ENCODE data around the gene FRMPD4.
"Not testable (repeated sequence)": the region's sequence is repeated elsewhere in the genome, so short reads cannot be mapped to it uniquely, and the experiment has no call there.

FRMPD4 gene

GRCh38 chrX:12138361-12139313, at the start of gene FRMPD4:
FRMPD4 (plus strand) TSS chrX:12138473; CDS start chrX:12138972, 499 bp downstream.
- DNase-seq, result no peak

GRCh38 chrX:12089740-12090139, 48.5 kb upstream of the FRMPD4 start:
- DNase-seq, result no peak

- DNase-seq, result no peak
Observed at GRCh38 chrX:12113321-12113720, 25.0 kb upstream of the FRMPD4 start.

GRCh38 chrX:12115377-12115776, 22.9 kb upstream of the FRMPD4 start:
- DNase-seq, result no peak

- DNase-seq, result no peak
Observed at GRCh38 chrX:12118134-12118533, 20.1 kb upstream of the FRMPD4 start.

- no peak for DNase-seq
Observed at GRCh38 chrX:12128017-12128416, 10.3 kb upstream of the FRMPD4 start.

- DNase-seq, result no peak
Observed at GRCh38 chrX:12137951-12138360, 317 bp upstream of the FRMPD4 start.

- no peak for DNase-seq
Observed at GRCh38 chrX:12139934-12140611, 1.8 kb downstream of the FRMPD4 start.

- DNase-seq, result no peak
Observed at GRCh38 chrX:12141511-12141910, 3.2 kb downstream of the FRMPD4 start.

- no peak for DNase-seq
Observed at GRCh38 chrX:12142661-12143060, 4.4 kb downstream of the FRMPD4 start.

- no peak for DNase-seq
Observed at GRCh38 chrX:12145402-12145801, 7.1 kb downstream of the FRMPD4 start.

- DNase-seq, result no peak
Observed at GRCh38 chrX:12149670-12150407, 11.6 kb downstream of the FRMPD4 start.

- DNase-seq, result no peak
Observed at GRCh38 chrX:12153317-12153716, 15.0 kb downstream of the FRMPD4 start.

- no peak for DNase-seq
Observed at GRCh38 chrX:12153741-12154140, 15.5 kb downstream of the FRMPD4 start.

- no peak for DNase-seq
Observed at GRCh38 chrX:12159799-12160198, 21.5 kb downstream of the FRMPD4 start.

- DNase-seq, result no peak
Observed at GRCh38 chrX:12162420-12162819, 24.1 kb downstream of the FRMPD4 start.

GRCh38 chrX:12164180-12164579, 25.9 kb downstream of the FRMPD4 start:
- not testable (repeated sequence) for DNase-seq

- no peak for DNase-seq
Observed at GRCh38 chrX:12170755-12171154, 32.5 kb downstream of the FRMPD4 start.

GRCh38 chrX:12174358-12174757, 36.1 kb downstream of the FRMPD4 start:
- no peak for DNase-seq

- no peak for DNase-seq
Observed at GRCh38 chrX:12197030-12197429, 58.8 kb downstream of the FRMPD4 start.

GRCh38 chrX:12206413-12206812, 68.1 kb downstream of the FRMPD4 start:
- no peak for DNase-seq

- DNase-seq, result no peak
Observed at GRCh38 chrX:12210196-12210815, 72.0 kb downstream of the FRMPD4 start.

- DNase-seq, result no peak
Observed at GRCh38 chrX:12210971-12211370, 72.7 kb downstream of the FRMPD4 start.
